Measurements from ENCODE around the gene KIF3C.
"Not testable (repeated sequence)": the region's sequence is repeated elsewhere in the genome, so short reads cannot be mapped to it uniquely, and the experiment has no call there.

The KIF3C gene

GRCh38 chr2:25905126-25905525, 77.2 kb downstream of the KIF3C start:
- no peak for TF ChIP-seq CTCF (conservative IDR thresholded peaks at IDR 0.05)
- TF ChIP-seq ZFX (IDR thresholded peaks at IDR 0.05): no peak
- no peak overlapping the region for H3K27ac ChIP-seq

DNA sequence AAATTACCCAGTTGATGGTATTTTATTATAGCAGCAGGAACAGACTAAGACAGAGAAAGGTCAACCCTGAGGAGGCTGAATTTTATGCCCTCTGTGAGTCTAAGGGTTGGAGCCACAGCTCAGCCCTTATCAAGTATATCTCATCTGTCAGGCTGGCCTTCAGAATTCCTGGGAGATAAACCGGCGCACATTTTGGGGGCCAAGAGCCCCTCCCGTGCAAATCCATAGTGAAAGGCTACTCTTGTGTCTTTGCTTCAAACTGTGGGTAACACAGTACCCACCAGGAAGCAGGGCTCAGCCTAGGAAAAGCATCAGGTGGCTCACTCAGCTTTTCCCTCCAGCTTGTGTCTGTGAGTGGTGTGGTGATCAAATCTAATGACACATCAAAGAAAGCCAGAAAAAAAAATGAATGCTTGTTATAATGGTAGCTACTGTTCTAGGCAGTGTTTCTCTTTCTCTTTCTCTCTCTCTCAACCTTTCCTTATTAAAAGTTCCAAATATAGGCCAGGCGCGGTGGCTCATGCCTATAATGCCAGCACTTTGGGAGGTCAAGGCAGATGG, 79.0 kb downstream of the KIF3C start:
- H3K27ac ChIP-seq: no peak overlapping the region
- TF ChIP-seq CTCF (conservative IDR thresholded peaks at IDR 0.05) (no peak), ZFX (IDR thresholded peaks at IDR 0.05) (no peak)

DNA sequence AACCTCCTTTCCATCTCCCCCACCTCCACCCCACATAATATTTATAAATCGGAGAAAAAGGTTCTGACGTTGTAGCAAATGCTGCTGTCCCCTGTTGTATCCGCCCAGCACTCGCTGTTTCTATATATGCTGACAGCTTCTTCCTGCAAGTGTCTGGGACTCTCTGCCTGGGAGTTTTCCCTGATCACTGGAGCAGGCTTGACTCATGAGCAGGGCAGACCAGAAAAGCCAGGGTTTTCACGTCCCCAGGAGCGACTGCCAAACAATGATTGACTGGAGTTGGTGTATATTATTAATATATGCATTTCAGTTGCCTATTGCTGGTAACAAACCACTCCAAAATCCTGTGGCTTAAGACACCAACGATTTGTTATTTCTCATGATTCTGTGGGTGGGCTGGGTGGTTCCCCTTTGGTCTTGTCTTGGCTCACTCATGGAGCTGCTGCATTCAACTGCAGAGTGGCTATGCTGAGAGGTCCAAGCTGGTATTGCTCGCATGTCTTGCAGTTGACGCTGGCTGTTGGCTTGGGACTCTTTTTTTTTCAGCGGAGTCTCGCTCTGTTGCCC, 82.8 kb downstream of the KIF3C start:
- TF ChIP-seq ZFX (IDR thresholded peaks at IDR 0.05) (no peak), CTCF (conservative IDR thresholded peaks at IDR 0.05) (no peak)

GRCh38 chr2:25897506-25897905, 84.8 kb downstream of the KIF3C start:
- no peak for TF ChIP-seq CTCF (conservative IDR thresholded peaks at IDR 0.05)
- no peak overlapping the region for H3K27ac ChIP-seq

More for the DNA sequence above, 82.8 kb downstream of the KIF3C start:
- no peak overlapping the region for H3K27ac ChIP-seq

GRCh38 chr2:25896308-25896707, 86.0 kb downstream of the KIF3C start:
- H3K27ac ChIP-seq: not testable (repeated sequence)

DNA sequence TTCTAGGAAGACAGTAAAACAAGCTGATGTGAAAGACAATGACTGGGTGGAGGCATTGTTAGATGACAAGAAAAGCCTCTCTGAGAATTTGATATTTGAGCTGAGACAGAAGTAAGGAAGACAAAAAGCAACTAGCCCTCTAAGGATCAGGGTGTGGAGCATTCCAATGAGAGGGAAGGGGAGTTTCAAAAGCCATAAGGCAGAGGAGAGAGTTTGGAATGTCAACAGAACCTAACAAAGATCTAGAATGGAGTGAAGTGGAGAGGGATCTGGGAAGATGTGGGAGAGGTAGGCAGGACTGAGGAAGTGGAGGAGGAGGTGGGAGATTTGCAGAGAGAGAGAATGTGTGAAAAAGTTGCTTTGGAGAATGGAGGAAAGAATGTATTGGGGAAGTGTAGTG, 86.7 kb downstream of the KIF3C start:
- H3K27ac ChIP-seq: no peak overlapping the region
- no peak for TF ChIP-seq CTCF (conservative IDR thresholded peaks at IDR 0.05)
- no peak for TF ChIP-seq ZFX (IDR thresholded peaks at IDR 0.05)

DNA sequence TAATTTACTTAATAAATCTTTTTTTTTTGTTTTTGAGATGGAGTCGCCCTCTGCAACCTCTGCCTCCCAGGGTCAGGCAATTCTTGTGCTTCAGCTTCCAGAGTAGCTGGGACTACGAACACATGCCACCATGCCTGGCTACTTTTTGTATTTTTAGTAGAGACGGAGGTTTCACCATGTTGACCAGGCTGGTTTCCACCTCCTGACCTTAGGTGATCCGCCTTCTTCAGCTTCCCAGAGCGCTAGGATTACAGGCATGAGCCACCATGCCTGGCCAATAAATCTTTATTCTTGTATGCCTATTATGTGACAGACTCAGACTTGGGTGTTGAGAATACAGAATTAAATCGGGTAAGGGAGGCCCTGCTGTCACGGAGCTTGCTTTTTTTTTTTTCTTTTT, 87.3 kb downstream of the KIF3C start:
- no peak overlapping the region for H3K27ac ChIP-seq
- TF ChIP-seq CTCF (conservative IDR thresholded peaks at IDR 0.05) (no peak), ZFX (IDR thresholded peaks at IDR 0.05) (no peak)

DNA sequence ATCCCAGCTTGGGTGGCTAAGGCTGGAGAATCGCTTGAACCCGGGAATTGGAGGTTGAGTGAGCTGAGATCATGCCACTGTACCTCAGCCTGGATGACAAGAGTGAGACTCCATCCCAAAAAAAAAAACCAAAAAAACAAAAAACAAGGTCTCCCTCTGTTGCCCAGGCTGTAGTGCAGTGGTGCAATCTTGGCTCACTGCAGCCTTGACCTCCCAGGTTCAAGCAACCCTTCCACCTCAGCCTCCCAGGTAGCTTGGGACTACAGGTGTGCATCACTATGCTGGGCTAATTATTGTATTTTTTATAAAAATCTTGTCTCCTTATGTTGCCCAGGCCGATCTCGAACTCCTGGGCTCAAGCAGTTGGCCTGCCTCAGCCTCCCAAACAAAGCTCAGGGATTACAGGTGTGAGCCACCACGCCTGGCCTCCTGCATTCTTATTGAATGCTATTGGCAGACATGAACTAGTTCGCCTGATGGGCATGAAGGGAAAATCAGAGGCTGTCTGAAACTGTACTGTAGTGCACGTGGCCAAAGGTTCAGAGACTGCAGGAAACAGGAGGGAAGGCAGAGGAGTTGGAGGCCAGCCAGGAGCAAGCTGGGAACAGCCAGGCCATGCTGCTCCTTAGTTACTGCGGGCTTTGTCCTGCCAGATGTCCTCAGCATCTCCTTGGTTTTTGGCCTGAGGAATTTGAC, 88.0 kb downstream of the KIF3C start:
- no peak for TF ChIP-seq ZFX (IDR thresholded peaks at IDR 0.05)
- TF ChIP-seq CTCF (conservative IDR thresholded peaks at IDR 0.05): no peak
- no peak overlapping the region for H3K27ac ChIP-seq
